Measurements from ENCODE around the gene DUSP14.

Gene DUSP14

GRCh38 chr17:37516127-37516571, 26.5 kb downstream of the DUSP14 start:
- Mint-ChIP-seq H3K36me3 (ENCODE audit: low read depth) (peaks cover 38% of the 10 kb centered on the region), H3K9me3 (no peaks in the 10 kb centered on the region), H3K4me3 (no peak overlapping the region), H3K4me1 (ENCODE audit: low read depth) (peaks cover 5% of the 10 kb centered on the region), H3K27me3 (ENCODE audit: low read depth) (no peaks in the 10 kb centered on the region), H3K27ac (no peak overlapping the region)

GRCh38 chr17:37517881-37518280, 28.2 kb downstream of the DUSP14 start:
- H3K36me3 Mint-ChIP-seq (ENCODE audit: low read depth) = peaks cover 43% of the 10 kb centered on the region
- H3K27ac Mint-ChIP-seq = no peak overlapping the region
- H3K4me3 Mint-ChIP-seq = no peak overlapping the region
- H3K27me3 Mint-ChIP-seq (ENCODE audit: low read depth) = no peaks in the 10 kb centered on the region
- peaks cover 5% of the 10 kb centered on the region for H3K4me1 Mint-ChIP-seq (ENCODE audit: low read depth)
- H3K9me3 Mint-ChIP-seq = no peaks in the 10 kb centered on the region

GRCh38 chr17:37518826-37519225, 29.1 kb downstream of the DUSP14 start:
- Mint-ChIP-seq H3K36me3 (ENCODE audit: low read depth) (peaks cover 46% of the 10 kb centered on the region), H3K9me3 (no peaks in the 10 kb centered on the region), H3K27me3 (ENCODE audit: low read depth) (no peaks in the 10 kb centered on the region), H3K4me1 (ENCODE audit: low read depth) (peaks cover 9% of the 10 kb centered on the region), H3K4me3 (no peak overlapping the region), H3K27ac (no peak overlapping the region)

GRCh38 chr17:37519251-37519985, 29.7 kb downstream of the DUSP14 start:
- no peak overlapping the region for H3K27ac Mint-ChIP-seq
- peaks cover 51% of the 10 kb centered on the region for H3K36me3 Mint-ChIP-seq (ENCODE audit: low read depth)

GRCh38 chr17:37520174-37520573, 30.5 kb downstream of the DUSP14 start:
- no peaks in the 10 kb centered on the region for H3K9me3 Mint-ChIP-seq
- H3K4me1 Mint-ChIP-seq (ENCODE audit: low read depth) = peaks cover 15% of the 10 kb centered on the region
- H3K27me3 Mint-ChIP-seq (ENCODE audit: low read depth) = no peaks in the 10 kb centered on the region
- H3K27ac Mint-ChIP-seq = peak overlapping the region; percentile 0
- no peak overlapping the region for H3K4me3 Mint-ChIP-seq
- peaks cover 53% of the 10 kb centered on the region for H3K36me3 Mint-ChIP-seq (ENCODE audit: low read depth)

More at GRCh38 chr17:37519251-37519985, 29.7 kb downstream of the DUSP14 start:
- Mint-ChIP-seq H3K4me3 (no peak overlapping the region), H3K27me3 (ENCODE audit: low read depth) (no peaks in the 10 kb centered on the region), H3K9me3 (no peaks in the 10 kb centered on the region), H3K4me1 (ENCODE audit: low read depth) (peaks cover 13% of the 10 kb centered on the region)

GRCh38 chr17:37521821-37522220, 32.1 kb downstream of the DUSP14 start:
- no peak overlapping the region for H3K4me3 Mint-ChIP-seq
- peaks cover 18% of the 10 kb centered on the region for H3K4me1 Mint-ChIP-seq (ENCODE audit: low read depth)
- H3K27me3 Mint-ChIP-seq (ENCODE audit: low read depth) = no peaks in the 10 kb centered on the region
- no peak overlapping the region for H3K27ac Mint-ChIP-seq
- H3K36me3 Mint-ChIP-seq (ENCODE audit: low read depth) = peaks cover 51% of the 10 kb centered on the region
- no peaks in the 10 kb centered on the region for H3K9me3 Mint-ChIP-seq

- Mint-ChIP-seq H3K27ac (peak overlapping the region; percentile 23), H3K36me3 (ENCODE audit: low read depth) (peaks cover 50% of the 10 kb centered on the region), H3K4me3 (no peak overlapping the region), H3K4me1 (ENCODE audit: low read depth) (peaks cover 21% of the 10 kb centered on the region), H3K9me3 (no peaks in the 10 kb centered on the region), H3K27me3 (ENCODE audit: low read depth) (no peaks in the 10 kb centered on the region)
Observed at GRCh38 chr17:37523715-37524219, 34.1 kb downstream of the DUSP14 start.

- H3K4me3 Mint-ChIP-seq = no peak overlapping the region
- no peak overlapping the region for H3K27ac Mint-ChIP-seq
- H3K36me3 Mint-ChIP-seq (ENCODE audit: low read depth) = peaks cover 49% of the 10 kb centered on the region
- H3K4me1 Mint-ChIP-seq (ENCODE audit: low read depth) = peaks cover 18% of the 10 kb centered on the region
- H3K27me3 Mint-ChIP-seq (ENCODE audit: low read depth) = no peaks in the 10 kb centered on the region
- no peaks in the 10 kb centered on the region for H3K9me3 Mint-ChIP-seq
Observed at GRCh38 chr17:37527249-37527851, 37.7 kb downstream of the DUSP14 start.

GRCh38 chr17:37530420-37530819, 40.7 kb downstream of the DUSP14 start:
- H3K27me3 Mint-ChIP-seq (ENCODE audit: low read depth) = no peaks in the 10 kb centered on the region
- H3K4me3 Mint-ChIP-seq = no peak overlapping the region
- peaks cover 6% of the 10 kb centered on the region for H3K4me1 Mint-ChIP-seq (ENCODE audit: low read depth)
- no peaks in the 10 kb centered on the region for H3K9me3 Mint-ChIP-seq
- no peak overlapping the region for H3K27ac Mint-ChIP-seq
- peaks cover 42% of the 10 kb centered on the region for H3K36me3 Mint-ChIP-seq (ENCODE audit: low read depth)

- H3K9me3 Mint-ChIP-seq = no peaks in the 10 kb centered on the region
- no peak overlapping the region for H3K4me3 Mint-ChIP-seq
- no peak overlapping the region for H3K27ac Mint-ChIP-seq
- no peaks in the 10 kb centered on the region for H3K4me1 Mint-ChIP-seq (ENCODE audit: low read depth)
- peaks cover 52% of the 10 kb centered on the region for H3K36me3 Mint-ChIP-seq (ENCODE audit: low read depth)
- no peaks in the 10 kb centered on the region for H3K27me3 Mint-ChIP-seq (ENCODE audit: low read depth)
Observed at GRCh38 chr17:37532756-37533155, 43.1 kb downstream of the DUSP14 start.

GRCh38 chr17:37535906-37536305, 46.2 kb downstream of the DUSP14 start:
- no peak overlapping the region for H3K4me3 Mint-ChIP-seq
- H3K4me1 Mint-ChIP-seq (ENCODE audit: low read depth) = no peaks in the 10 kb centered on the region
- H3K27ac Mint-ChIP-seq = peak overlapping the region; percentile 37
- H3K27me3 Mint-ChIP-seq (ENCODE audit: low read depth) = no peaks in the 10 kb centered on the region
- H3K9me3 Mint-ChIP-seq = no peaks in the 10 kb centered on the region
- H3K36me3 Mint-ChIP-seq (ENCODE audit: low read depth) = peaks cover 53% of the 10 kb centered on the region

GRCh38 chr17:37538981-37539659, 49.4 kb downstream of the DUSP14 start:
- no peak overlapping the region for H3K4me3 Mint-ChIP-seq
- peaks cover 51% of the 10 kb centered on the region for H3K36me3 Mint-ChIP-seq (ENCODE audit: low read depth)
- H3K4me1 Mint-ChIP-seq (ENCODE audit: low read depth) = peaks cover 2% of the 10 kb centered on the region
- H3K27me3 Mint-ChIP-seq (ENCODE audit: low read depth) = no peaks in the 10 kb centered on the region
- no peaks in the 10 kb centered on the region for H3K9me3 Mint-ChIP-seq
- no peak overlapping the region for H3K27ac Mint-ChIP-seq

- Mint-ChIP-seq H3K27me3 (ENCODE audit: low read depth) (no peaks in the 10 kb centered on the region), H3K27ac (no peak overlapping the region), H3K9me3 (no peaks in the 10 kb centered on the region), H3K36me3 (ENCODE audit: low read depth) (peaks cover 38% of the 10 kb centered on the region), H3K4me1 (ENCODE audit: low read depth) (peaks cover 6% of the 10 kb centered on the region), H3K4me3 (no peak overlapping the region)
Observed at GRCh38 chr17:37541880-37542660, 52.4 kb downstream of the DUSP14 start.

- Mint-ChIP-seq H3K27me3 (ENCODE audit: low read depth) (no peaks in the 10 kb centered on the region), H3K4me3 (no peak overlapping the region), H3K4me1 (ENCODE audit: low read depth) (peaks cover 8% of the 10 kb centered on the region), H3K9me3 (no peaks in the 10 kb centered on the region), H3K27ac (no peak overlapping the region), H3K36me3 (ENCODE audit: low read depth) (peaks cover 26% of the 10 kb centered on the region)
Observed at GRCh38 chr17:37543637-37544052, 54.0 kb downstream of the DUSP14 start.
